GM12891 (cell line): ENCODE measurements around the gene PCDHA12.

Source experiments
- PAX5 ChIP-seq: IDR thresholded peaks from 2 replicates; pipeline ENCODE4 v1.6.1; 2011; ENCODE audit warnings: low read length, moderate library complexity, mild to moderate bottlenecking; ENCODE audit not compliant: insufficient read depth, severe bottlenecking
- POLR2A ChIP-seq: IDR thresholded peaks from 2 replicates; pipeline ENCODE4 v1.6.1; 2011; ENCODE audit warnings: low read depth, low read length, control low read depth
- POLR2AphosphoS5 ChIP-seq: IDR thresholded peaks from 2 replicates; pipeline ENCODE4 v1.6.1; 2011; ENCODE audit warnings: low read depth, low read length, control low read depth
- POU2F2 ChIP-seq: IDR thresholded peaks from 2 replicates; pipeline ENCODE4 v1.6.1; 2011; ENCODE audit warnings: low read depth, mild to moderate bottlenecking, control low read depth, low read length, moderate library complexity
- SPI1 ChIP-seq: IDR thresholded peaks from 2 replicates; pipeline ENCODE4 v1.6.1; 2011; ENCODE audit warnings: low read depth, low read length, control low read depth
- TAF1 ChIP-seq: IDR thresholded peaks from 2 replicates; pipeline ENCODE4 v1.6.1; 2011; ENCODE audit warnings: low read depth, low read length, control low read depth

DNA sequence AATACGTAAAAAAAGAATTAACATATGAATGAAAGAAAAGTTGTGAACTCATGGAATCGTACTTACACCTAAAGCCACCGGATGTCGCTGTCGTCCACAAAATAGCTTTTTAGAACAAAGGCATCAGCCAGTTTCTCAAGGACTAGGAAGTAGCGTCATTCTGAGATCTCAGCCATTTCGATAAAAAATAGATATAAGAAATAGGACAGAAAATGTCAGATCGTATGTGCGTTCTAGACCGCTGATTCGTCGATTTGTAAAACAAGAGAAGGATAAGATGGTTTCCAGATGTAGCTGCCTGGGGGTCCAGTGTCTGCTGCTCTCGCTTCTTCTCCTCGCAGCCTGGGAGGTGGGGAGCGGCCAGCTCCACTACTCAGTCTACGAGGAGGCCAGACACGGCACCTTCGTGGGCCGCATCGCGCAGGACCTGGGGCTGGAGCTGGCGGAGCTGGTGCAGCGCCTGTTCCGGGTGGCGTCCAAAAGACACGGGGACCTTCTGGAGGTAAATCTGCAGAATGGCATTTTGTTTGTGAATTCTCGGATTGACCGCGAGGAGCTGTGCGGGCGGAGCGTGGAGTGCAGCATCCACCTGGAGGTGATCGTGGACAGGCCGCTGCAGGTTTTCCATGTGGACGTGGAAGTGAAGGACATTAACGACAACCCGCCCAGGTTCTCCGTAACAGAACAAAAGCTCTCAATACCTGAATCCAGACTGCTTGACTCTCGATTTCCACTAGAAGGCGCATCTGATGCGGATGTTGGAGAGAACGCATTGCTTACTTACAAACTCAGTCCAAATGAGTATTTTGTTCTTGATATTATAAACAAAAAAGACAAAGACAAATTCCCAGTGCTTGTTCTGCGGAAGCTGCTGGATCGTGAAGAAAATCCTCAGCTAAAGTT, 19.1 kb upstream of the PCDHA12 start, which contains the start of gene PCDHA10:
- TF ChIP-seq SPI1 (no peak), POLR2AphosphoS5 (no peak), POLR2A (no peak), TAF1 (no peak), POU2F2 (no peak), PAX5 (no peak)
